COR-L47 (cell line): ENCODE data around the gene STPG3.

Experiments
- DNase-seq: peaks from one replicate; lab custom pipeline; 2025; lab: John Stamatoyannopoulos, UW

The STPG3 gene

DNA sequence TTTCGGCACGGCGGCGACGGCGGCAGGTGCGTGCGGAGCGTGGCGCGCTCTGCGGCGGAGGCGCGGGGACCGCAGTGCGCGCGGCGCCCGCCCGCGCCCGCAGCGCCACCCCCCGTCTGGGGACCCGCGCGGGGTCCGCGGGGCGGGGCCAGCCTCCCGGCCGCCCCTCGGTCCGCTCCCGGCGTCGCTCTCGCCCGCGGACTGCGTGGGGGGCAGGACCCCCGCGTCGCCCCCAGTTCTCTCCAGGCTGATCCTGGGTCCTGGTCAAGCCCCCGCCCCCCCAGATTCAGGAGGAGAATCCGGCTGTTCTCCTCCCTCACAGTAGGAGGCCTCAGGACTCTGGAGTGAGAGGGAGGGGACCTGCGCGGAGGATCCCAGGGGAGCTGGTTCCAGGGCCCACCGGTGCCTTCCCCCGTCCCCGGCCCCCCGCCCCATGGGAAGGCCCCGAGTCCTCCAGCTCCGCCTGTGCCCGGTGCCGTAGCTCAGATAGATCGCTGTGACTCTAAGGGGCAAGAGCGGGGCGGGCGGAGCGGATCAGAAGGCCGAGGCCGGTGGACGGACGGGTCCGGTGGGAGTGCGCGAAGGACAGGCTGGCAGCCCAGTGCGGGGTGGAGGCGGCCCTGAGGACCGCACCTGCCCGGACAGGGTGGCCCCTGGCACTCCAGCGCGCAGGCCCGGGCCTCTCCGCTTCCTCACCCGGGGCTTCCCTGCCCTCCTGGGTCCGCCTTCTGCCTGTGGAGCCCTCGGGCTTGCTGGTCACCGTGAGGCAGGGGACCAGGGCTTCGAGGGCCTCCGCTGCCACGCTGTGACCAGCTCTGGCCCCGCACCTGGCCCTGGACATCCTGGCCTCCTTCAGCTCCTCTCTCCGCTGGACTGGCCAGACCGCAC, 28.7 kb upstream of the STPG3 start, which contains the start of gene RNF208:
Gene RNF208 (minus strand): TSS at position 51 of the 888 bp plus-strand sequence. CDS start 1,028 bp downstream, outside the sequence.
- DNase-seq: no peak

DNA sequence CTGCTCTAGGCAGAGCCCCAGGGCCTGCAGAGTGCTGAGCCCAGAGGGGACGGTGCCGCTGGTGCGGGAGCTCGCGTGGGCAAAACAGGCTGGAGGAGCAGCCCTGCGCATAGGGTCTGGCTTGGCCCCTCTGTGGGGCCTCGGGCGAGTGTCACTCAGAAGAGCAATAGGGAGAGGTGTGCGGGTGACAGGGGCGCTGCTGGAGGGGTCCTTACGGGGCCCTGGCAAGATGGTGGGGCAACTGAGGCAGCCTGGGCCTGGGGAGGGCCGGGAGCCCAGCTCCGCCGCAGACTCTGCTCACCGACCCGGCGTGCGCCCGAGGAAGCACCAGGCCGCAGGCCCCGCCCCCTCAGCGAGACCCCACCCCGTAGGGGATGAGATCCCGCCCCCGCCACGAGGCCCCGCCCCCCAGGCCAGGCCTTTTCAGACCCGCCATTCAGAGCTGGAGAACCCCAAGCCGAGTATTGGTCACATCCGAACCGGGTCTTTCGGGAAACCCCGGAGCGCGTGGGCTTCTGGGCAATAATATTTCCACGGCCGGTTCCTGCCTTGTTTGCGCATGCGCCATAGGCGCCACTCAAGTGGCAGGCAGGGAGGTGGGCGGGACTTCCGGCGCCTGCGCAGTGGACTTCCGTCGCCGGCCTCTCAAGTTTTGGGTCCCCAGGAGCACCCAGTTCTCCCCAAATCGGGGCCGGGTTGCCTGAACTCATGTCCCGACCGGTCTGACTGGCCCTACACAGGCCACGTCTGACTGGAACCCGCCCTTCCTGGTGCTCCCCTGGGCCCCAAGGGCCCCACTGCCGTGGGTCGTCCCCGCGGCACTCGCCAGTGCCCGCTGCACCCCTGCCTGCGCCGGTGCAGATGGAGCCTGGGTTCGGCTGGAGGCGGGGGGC, 27.8 kb upstream of the STPG3 start:
- DNase-seq: peak; percentile 98

DNA sequence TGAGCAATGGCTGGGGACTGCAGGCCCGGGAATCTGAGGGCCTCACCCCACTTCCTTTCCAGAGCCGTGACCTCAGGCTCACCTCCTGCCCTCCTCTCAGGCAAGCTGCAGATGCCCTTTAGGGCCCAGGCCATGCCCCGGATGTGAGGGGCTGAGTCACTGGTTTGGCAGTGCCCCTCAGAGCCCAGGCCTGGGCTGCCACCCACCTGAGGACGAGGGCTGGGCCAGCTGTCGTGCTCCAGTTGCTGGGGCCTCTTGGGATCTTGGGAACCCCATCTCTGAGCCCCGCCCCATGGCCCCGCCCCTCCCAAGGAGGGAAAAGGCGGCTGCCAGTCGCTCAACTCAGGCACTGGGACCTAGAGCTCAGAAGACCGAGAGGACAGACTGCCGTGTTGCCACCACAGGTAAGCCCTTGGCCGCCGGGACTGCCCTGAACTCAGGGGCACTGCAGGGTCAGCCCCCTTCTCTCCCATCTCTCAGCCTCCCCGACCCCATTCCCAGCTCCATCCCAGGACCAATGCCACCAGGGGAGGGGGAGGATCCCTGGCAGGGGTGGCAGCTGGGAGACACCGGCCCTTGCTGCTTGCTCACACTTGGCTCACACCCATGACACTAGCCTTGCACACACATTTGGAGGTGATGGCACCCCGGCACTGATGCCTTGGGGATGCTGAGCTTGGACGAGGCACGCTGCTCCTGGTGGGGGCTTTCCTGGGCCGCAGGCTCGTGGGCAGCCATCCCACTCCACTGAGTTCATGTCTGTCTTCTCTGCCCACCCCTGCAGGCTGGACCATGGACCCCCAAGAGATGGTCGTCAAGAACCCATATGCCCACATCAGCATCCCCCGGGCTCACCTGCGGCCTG, 26.0 kb upstream of the STPG3 start, which contains the start of gene CYSRT1:
Gene CYSRT1 (plus strand): TSS at position 345 of the 865 bp plus-strand sequence. CDS start 448 bp downstream, at position 793.
- no peak for DNase-seq

DNA sequence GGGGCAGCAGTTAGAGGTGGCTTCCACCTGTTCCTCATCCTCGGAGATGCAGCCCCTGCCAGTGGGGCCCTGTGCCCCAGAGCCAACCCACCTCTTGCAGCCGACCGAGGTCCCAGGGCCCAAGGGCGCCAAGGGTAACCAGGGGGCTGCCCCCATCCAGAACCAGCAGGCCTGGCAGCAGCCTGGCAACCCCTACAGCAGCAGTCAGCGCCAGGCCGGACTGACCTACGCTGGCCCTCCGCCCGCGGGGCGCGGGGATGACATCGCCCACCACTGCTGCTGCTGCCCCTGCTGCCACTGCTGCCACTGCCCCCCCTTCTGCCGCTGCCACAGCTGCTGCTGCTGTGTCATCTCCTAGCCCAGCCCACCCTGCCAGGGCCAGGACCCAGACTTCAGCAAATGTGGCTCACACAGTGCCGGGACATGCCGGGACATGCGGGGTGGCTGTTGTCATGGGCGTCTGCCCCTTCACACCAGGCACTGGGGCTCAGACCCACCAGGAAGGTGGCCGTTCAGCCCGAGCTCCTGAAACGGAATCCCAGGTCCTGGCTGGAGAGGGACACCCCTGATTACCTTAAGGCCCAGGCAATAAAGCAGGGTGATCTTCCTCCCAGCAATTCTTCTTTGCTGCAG, 25.3 kb upstream of the STPG3 start:
- no peak for DNase-seq

DNA sequence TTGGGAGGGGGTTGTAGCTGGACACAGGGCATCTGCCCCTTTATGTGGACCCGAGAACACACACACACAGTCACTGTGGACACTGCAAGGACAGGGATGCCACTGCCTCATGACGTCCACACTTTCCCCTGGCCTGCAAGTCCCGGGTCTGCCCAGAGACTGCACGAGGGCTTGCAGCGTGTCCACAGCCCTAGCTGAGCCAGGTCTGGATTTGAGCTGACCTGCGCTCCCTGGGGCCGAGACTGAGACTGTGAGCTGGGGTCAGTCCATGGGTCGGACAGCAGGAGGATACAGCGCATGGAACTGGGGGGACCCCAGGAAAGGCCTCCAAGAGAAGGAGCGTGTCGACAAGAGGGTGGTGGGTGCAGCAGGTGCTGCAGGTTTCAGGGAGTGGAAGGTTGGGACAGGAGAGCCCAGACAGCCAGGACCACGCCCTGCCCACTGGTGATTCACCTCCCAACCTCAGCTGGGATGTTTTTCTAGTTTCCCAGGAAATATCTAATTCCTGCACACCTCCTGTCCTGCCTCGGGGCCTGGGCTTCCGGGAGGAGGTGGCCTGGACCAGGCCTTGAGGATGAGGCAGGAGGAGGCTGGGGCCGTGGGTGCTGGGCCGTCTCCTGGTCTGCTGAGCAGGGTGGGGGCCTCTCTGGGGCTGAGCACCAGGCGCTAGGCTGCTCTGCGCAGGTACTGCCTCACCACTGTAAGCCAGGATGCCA, 24.6 kb upstream of the STPG3 start:
- DNase-seq: no peak

DNA sequence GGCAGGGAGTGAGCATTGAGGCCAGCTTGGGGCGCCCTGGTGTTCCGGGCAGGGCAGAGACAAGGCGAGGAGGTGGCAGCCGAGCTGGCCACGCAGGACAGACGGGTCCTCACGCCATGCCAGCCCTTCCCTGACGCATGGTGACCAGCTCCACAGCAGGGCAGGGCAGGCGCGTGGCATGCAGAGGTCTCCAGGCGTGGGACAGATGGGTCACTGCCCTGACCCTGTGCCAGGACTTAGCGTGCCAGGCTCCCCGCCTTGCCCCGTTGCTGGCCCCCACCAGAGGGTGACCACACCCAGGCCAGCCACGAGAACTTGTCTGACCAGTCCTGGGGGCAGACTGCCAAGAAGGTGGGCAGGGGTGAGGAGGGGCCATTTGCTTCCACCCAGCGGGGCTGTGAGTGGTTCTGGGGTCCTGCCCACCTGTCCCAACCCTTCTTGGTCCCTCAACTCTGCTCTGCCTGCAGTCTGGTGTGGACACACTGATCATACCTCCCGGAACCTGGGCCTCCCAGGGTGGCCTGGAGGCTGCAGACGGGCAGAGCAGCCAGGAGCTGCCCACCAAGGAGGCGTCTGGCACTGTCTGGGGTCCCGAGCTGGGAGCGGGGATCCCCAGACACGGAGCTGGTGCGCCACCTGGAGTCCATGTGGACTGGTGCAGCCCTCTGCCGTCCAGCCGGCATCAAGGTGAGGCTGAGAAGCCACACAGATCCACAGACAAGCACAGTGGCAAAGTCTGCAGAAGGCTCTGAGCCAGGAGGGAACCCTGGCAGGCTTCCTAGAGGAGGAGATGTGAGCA, 23.8 kb upstream of the STPG3 start, which contains the start of gene RNF224:
Gene RNF224 (plus strand): TSS at position 449 of the 799 bp plus-strand sequence. CDS start 834 bp downstream, outside the sequence.
- DNase-seq: peak; percentile 75

DNA sequence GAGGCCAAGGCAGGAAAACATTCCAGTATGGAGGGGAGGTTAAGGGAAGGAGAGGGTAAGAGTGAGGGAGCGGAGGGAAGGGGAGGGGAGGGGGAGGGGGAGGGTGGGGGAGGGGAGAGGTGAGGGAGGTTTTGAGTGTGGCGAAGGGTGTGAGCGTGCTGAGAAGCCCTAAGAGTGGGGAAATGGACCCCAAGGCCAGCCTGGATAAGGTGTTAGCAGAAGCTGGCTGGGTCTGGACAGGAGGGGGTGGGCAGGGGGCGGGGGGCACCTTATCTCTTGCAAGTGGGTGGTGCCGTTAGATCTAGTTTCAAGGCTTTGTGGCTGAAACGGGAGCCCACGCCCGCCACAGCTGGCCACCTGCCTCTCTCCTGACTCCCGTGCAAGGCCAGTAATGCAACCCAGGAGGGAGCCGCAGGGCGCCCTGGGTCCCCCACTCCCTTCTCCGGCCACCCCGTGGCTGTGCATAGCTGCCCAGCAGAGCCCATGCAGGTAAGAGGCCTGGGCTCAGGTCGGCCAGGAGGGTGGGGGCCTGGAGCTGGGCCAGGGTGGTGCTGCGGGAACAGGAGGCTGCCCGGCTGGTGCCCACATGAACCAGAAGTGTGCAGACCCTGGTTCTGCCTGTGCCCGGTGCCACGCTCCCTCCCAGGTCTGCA, 23.1 kb upstream of the STPG3 start:
- no peak for DNase-seq

DNA sequence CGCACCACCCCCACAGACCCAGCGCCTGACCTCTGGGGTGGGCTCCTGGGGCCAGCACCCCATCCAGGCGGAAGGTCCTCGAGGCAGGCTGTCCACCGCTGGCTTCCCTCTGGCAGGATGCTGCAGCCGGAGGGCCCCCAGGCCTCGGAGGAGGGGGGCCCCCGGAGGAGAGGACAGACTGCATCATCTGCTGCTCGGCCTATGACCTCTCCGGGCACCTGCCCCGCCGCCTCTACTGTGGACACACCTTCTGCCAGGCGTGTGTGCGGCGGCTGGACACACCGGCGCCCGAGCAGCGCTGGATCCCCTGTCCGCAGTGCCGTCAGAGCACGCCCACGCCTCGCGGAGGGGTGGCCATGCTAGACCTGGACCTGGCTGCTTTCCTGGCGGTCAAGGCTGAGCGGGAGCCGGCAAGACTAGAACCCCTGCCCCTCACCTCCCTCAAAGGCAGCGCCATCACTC, 22.5 kb upstream of the STPG3 start:
- no peak for DNase-seq

DNA sequence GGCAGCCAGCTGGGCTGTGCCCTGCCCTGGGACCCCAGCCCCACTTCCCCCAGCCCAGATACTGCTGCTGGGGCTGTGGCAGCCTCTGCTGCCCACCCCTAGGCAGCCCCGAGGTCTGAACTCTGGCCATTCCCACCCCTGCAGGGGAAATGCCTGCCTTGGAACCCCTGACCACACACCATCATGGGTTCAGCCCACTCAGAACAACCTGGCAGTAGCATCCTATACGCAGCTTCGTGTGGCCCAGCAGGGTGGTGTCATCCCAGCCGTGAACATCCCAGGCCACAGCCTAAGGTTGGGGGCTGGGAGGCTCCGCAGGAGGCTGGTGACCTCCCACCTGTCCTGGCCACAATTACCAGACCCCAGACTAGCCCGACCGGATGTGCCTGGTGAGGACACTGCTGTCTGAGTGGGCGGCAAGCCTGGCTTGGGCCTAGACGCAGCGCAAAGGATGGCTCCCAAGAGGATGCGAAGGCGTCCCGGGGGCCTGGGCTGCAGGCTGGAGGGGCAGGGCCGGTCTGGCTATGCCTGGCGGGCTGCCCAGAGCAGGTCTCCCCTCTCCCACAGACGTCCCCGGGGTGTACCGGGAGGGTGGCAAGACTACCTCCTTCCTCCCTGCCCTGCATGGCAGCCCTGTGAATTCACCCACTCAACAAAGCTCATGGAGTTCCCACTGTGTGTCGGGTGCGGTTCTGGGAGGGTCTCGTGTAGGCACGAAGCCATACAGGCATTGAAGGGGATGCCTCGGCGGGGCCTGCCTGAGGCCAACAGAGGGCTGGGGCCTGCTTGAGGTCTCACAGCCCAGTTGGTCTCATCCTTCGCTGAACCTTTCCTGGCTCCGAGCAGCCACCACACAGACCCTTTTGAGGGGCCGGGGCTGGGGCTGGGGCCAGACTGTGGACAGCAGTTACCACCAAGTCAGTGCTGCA, 21.9 kb upstream of the STPG3 start:
- DNase-seq: no peak

DNA sequence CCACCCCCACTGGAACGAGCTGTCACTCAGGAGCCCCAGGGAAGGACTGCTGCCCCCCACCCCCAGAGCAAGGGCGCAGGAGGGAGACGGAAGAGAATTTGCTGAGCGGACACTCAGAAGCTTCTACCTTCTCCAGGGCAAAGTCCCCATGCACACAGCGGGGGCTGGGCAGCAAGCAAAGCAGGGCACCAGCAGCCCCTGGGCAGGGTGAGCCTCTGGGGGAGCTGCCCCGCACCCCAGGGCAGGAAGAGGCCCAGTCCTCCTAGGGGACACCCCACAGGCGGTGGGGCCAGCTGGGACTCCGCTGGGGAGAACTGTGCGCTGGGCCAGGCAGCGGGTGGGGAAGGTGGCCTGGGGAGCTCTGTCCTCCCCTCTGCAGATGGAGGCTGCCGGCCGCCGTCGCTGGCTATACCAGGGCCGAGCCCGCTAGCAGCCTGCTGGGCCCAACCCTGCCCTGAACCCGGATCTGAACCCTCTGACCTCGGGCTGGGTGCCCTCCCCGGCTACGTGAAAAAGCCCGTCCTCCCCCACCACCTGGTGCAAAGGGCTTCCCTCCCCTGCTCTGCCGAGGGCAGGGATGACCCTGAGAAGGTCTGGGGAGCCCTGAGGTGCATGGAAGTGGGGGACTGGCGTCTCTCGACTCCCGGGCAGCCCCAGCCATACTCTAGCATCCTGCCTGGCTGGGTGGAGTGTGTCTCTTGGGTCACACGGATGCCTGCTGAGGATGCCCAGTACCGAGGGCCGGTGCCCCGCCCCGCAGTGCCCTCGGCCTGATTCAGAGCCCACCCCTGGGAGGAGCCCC, 21.0 kb upstream of the STPG3 start:
- DNase-seq: no peak

DNA sequence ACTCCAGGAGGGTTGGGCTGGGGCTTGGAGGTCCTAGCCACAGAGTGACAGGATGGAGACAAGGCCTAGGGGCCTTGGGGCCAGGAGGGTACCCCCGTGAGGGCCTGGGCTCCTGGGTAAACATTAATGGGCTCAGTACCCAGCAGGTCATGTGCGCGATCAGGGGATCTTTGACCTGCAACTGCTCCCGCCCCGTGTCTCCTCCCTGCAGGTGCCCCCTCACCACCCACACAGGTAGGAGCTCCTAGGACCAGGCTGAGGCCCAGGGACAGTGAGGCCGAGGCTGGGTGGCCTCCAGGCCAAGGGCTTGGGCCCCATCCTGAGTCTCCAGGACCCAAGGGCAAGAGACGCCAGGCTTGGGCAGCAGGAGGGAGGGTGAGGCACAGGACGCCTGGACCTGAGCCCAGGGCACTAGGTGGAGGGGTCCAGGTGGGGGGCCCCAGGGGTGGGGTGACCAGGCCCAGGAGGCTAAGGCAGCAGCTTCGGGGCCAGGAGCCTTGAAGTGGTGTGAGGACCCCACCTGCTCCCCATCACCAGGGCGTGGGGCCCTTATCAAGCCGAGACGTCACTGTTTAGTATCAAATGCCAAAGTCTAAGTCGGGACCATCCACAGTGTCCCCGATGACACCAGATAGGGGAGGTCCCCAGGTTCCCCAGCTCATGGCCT, 20.2 kb upstream of the STPG3 start, which contains the start of gene SLC34A3:
Gene SLC34A3 (plus strand): TSS at position 197 of the 667 bp plus-strand sequence. CDS start 802 bp downstream, outside the sequence.
- no peak for DNase-seq

DNA sequence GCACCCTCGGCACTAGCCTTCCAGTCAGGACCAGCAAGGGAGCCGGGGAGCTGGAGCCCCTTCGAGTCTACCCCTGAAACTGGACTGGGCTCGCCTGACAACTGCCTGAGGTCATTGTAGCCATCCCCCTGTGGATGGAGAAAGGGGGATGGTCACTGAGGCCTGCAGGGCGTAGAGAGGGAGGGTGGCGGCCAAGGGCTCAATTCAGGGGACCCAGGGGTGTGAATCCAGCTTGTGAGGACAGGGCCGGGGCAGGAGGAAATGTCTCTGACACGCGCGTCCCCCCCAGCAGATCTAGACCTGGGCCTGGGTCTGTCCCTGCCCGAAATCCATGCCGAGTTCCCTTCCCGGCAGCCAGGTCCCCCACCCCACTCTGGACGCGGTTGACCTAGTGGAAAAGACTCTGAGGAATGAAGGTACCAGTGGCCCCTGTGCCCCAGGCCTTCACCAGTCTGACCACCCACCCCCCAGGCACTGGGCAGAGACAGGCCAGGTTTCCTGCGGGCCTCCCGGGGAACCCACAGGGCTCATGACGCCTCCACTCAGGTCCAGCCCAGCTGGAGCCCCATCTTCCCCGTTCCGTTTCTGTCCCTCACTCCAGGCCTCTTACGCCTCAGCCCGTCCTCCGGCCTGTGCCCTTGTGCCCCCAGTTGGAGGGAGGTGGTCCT, 19.6 kb upstream of the STPG3 start:
- DNase-seq: no peak

DNA sequence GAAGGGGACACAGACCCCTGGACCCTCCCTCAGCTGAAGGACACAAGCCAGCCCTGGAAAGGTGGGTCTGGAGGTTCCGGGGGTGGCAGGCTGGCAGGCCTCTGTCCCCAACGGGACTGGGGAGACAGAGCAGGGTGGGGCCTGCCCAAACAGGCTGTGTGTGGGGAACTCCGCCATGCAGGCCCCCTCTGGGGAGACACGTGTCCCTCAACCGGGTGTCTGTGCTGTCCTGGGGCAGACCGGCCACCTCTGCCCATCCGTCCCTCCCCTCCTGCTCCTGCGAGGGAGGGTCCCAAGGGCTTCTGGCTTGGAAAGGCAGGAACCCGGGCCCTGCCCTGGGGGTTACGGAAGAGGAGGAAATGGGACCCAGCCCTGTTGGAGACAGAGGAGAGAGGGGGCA, 19.0 kb upstream of the STPG3 start:
- no peak for DNase-seq

DNA sequence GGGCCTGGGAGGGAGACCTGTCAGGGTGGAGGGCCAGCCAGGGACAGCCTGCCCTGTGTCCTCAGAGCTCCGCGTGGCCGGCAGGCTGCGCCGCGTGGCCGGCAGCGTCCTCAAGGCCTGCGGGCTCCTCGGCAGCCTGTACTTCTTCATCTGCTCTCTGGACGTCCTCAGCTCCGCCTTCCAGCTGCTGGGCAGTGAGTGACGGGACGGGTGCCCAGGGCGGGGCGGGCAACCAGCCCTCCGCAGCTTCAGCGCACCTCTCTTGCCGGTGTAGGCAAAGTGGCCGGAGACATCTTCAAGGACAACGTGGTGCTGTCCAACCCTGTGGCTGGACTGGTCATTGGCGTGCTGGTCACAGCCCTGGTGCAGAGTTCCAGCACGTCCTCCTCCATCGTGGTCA, 18.6 kb upstream of the STPG3 start:
- DNase-seq: no peak

DNA sequence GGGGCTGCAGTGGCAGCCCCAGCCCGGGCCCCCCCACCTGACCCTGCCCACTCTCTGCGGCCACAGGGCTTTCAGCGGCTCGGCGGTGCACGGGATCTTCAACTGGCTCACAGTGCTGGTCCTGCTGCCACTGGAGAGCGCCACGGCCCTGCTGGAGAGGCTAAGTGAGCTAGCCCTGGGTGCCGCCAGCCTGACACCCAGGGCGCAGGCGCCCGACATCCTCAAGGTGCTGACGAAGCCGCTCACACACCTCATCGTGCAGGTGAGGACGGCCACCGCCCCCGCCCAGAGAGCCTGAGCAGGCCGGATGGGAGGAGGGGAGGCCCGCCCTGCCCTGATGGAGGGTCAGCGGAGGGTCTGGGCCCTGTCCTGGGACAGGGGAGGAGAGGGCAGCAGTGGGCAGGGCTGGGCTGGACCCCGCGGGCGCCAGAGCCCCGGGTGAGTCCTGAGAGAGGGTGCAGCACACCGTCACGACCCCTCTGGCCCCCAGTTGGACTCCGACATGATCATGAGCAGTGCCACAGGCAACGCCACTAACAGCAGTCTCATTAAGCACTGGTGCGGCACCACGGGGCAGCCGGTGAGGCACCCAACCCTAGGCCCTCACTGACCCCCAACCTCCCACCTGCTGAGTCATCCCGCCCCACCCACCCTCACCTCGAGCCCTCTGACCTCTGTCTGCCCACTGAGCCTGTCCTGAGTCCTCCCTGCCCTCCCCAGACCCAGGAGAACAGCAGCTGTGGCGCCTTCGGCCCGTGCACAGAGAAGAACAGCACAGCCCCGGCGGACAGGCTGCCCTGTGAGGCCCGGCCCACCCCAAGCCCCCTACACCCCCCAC, 17.7 kb upstream of the STPG3 start:
- DNase-seq: no peak
